Activated T-helper 9 cell treated with anti-CD3 and anti-CD28 coated beads, Interleukin-2, amount 50 U/mL, for 16 hours (primary cell): ENCODE measurements around the gene LRRC3.
A peak's percentile ranks its signal among the peaks of the same experiment; 100 is the strongest.
"Not testable (repeated sequence)": the region's sequence is repeated elsewhere in the genome, so short reads cannot be mapped to it uniquely, and the experiment has no call there.

Source experiments
- DNase-seq: peaks from one replicate; pipeline ENCODE4 v3.0.0-alpha.2; 2020; ENCODE audit warnings: low read depth

The LRRC3 gene, protein sequence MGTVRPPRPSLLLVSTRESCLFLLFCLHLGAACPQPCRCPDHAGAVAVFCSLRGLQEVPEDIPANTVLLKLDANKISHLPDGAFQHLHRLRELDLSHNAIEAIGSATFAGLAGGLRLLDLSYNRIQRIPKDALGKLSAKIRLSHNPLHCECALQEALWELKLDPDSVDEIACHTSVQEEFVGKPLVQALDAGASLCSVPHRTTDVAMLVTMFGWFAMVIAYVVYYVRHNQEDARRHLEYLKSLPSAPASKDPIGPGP

DNA sequence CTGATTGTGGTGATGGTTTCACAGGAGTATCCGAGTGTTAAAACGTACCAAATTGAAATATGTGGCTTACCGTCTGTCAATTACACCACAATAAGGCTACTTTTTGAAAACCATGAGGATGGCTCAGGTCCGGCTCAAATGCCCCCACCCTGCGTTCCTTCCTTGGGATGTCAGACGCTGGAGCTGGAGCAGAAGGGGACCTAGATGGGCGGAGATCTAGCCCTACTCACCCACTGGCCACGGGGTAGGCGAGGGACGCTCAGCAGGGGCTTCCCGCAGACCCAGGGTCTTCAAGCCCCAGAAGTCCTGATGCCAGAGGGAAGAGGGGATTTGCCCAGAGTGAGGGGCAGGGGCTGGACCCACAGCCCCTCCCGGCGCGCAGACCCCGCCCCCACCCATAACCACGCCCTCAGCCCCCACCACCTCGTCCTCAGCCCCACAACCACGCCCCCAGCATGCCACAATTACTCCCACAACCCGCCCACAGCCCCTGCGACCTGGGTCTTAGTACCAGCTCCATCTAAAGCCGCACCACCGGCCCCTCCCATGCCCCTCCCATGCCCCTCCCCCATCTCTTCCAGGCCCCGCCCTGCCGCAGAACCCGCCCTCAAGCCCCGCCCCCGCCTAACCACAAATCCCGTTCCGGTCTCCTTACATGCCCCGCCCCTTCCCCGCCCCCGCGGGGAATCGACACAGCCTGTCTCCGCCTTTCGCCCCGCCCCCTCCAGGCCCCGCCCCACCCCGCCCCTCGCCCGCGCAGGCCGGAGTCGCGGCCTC, at the start of gene LRRC3:
Gene LRRC3 (plus strand): TSS at position 764 of the 777 bp plus-strand sequence. CDS start 1,135 bp downstream, outside the sequence.
- peak; percentile 71 for DNase-seq

DNA sequence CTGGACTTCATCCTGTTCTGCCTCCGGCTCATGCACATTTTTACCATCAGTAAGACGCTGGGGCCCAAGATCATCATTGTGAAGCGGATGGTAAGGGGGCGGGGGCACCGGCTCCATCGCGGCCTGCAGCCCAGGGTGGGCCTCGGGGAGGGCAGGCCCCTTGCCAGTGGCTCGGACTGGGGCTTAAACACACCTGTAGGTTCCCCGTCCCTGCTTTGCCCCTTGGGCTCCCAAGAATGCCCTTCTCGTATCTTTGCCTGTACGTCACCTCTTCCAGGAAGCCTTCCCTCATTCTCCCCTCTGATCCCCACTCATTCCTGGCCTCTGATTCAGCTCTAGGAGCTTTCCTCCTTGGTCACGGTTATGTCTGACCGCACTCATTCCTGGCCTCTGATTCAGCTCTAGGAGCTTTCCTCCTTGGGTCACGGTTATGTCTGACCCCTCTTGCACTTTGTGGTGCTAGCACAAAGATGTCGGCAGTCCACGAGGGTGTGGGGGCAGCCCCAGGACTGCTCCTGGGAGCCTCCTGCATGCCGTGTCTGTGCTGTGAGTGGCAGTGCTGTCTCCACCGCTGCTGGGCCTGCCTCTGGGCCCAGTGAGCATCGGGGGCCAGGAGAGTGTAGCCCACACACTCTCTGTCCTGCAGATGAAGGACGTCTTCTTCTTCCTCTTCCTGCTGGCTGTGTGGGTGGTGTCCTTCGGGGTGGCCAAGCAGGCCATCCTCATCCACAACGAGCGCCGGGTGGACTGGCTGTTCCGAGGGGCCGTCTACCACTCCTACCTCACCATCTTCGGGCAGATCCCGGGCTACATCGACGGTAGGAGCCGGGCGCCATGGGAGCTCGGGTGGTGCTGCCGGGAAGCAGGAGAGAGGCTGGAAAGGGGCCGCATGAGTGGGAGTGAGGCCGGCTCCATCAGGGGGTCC, 49.1 kb upstream of the LRRC3 start:
- no peak for DNase-seq

DNA sequence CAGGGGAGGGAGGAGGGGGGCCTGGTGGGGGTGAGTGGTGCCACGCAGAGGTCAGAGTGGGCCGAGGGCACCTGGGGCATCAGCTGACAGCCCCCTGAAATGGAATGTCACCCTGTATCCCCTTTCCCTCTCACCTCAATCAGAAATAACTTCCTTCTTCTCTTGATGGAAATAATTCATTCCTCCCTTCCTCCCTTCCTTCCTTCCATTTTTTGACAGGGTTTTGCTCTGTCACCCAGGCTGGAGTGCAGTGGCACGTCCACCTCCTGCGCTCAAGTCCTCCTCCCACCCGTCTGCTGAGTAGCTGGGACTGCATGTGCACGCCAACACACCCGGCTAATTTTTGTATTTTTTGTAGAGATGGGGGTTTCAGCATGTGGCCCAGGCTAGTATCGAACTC, 48.4 kb upstream of the LRRC3 start:
- DNase-seq, result no peak

DNA sequence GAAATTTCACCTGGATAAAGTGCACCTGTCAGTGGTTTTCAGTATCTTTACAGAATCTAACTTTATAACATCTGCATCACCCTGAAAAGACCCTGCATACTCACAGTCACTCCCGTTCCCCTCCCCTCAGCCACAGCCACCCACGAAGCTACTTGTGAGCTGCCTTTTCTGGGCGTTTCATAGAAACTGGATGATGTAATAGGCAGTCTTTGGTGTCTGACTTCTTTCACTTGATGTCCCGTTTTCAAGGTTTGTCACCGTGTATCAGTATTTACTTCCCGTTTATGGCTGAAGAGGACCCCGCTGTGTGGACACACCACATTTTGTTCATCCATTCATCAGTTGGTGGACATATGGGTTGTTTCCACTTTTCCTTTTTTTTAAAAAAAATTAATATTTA, 47.8 kb upstream of the LRRC3 start:
- DNase-seq, result peak; percentile 16

DNA sequence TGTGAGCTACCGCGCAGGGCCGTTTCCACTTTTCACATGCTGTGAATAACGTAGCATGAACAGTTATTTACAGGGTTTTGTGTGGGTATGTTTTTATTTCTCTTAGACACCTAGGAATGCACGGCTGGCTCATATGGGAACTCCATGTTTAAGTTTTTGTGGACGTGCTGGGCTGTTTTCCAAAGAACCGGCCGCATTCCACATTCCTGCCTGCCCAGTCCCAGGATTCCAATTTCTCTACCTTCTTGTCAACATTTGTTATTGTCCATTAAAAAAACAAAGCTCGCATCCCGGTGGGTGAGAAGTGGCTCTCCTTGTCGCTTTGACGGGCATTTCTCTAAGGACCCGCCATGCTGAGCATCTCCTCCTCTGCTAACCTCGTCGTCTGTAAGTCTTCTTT, 47.1 kb upstream of the LRRC3 start:
- no peak for DNase-seq

DNA sequence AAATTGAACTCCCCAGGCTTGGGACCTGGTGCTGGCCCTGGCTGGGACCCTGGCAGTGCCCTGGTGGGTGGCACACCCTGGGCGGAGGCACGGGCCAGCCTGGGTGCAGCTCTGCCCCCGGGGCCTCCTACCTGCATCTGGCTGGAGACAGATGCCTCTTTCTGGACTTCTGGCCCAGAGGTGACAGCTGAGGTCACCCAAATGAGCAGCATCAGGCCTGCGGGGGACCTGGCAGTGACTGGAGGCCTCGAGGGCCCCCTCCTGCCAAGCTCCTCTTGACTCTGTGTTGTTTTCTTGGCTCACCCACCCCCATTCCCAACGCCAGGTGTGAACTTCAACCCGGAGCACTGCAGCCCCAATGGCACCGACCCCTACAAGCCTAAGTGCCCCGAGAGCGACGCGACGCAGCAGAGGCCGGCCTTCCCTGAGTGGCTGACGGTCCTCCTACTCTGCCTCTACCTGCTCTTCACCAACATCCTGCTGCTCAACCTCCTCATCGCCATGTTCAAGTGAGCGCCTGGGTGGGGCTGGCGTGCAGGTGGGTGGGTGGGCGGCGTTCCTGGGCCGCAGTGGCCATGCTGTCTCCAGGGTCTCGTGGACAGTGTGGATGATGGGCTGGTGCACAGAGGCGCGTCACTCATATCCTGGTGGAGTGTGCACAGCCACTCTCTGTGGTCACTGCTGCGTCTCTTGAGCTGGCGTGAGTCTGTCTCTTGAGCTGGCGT, 41.6 kb upstream of the LRRC3 start:
- no peak for DNase-seq

DNA sequence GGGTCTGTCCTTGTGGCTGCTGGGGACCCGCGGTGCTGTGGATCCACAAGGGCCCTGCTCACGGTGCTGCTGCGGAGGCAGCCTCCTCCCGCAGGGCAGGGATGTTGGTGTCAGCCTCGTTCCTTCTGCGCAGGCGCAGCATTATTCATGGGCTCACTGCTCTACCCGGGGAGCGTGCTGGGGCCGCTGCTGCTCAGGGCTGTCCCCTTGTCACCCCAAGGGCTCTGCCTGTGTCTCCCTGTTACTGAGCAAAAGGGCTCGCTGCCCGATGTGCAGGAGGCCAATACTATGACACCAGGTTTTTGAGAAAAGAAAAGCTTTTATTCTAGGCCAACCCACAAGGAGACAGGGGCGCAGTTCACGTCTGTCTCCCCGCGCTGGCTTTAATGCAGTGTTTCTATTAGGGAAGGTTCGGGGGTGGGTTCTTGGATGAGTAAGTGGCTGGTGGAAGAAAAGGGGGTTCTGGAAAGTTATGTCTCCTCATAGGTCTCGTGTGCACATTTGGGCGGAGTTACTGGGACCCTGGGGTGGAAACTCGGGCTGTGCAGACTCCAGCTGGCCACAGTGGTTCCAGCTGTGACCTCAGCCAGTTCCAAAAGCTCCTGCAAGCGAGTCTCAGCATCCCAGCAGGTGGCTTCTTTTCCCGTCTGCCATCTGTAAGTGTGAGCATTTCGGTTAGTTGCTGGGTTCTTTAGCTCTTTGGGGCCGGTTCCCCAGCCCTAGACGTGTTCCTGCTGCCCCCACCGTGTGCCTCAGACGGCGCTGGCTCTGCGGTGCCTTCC, 40.8 kb upstream of the LRRC3 start:
- no peak for DNase-seq

DNA sequence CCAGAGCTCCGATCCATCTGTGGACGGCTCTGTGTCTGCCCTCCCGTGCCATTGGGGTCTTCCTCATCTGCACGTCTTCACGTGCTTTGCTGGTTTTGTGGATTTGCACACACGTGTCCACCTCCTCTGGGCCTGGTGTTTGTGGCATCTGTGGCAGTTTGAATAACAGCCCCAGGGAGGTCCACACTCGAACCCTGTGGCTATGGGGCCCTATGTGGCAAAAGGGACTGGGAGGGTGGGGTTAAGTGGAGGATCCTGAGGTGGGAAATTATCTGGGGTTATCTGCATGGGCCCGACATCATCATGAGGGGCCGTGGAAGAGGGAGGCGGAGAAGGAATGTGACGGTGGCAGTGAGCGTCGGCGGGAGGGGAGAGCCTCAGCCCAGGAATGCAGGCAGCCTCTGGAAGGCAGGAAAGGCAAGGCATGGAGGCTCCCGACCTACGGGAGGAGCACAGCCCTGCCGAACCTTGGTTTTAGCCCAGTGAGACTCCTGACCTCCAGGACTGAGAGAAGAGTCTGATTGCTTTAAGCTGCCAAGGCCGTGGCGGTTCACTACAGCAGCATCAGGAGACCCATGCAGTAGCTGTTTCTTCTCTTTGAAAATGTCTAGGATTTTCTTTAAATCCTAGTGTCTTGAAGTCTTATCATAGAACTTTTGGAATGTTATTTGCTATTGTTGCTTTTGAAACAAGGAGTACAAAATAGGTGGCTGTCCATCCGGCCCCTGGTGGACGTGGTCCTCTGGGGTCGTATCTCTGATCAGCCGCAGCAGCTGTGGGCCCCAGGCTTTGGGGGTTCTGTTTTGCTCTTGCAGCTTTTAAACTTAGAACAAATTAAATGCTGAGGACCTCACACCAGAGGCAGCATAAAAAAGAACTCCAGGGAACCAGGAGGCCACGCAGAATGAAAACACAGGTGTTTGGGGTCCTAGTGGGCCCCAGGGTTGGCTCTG, 40.0 kb upstream of the LRRC3 start:
- no peak for DNase-seq

DNA sequence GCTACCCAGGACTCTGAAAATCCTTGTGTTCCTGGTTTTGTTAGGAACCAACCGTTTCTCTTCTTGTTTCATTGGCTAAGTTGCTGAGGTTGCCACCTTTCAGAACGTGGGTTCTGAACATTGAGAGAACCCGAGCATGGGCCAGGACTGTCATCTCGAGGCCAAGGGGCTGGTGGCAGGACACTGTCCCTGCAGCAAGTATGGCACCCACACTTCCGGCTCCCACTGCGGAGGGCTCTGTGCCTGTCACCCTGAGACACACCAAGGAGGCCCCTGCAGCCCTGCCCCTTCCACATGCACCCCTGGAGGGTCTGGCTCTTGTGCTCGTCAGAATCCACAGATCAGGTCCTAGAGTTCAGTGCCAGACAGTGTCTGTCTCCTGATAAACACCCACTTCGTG, 39.1 kb upstream of the LRRC3 start:
- no peak for DNase-seq

DNA sequence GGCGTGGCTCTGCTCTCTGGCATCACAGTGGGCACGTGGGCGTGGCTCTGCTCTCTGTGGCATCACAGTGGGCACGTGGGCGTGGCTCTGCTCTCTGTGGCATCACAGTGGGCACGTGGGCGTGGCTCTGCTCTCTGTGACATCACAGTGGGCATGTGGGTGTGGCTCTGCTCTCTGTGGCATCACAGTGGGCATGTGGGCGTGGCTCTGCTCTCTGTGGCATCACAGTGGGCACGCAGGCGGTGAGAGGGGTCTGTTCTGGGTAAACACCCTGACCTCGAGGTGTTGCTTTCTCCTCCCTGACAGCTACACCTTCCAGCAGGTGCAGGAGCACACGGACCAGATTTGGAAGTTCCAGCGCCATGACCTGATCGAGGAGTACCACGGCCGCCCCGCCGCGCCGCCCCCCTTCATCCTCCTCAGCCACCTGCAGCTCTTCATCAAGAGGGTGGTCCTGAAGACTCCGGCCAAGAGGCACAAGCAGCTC, 37.6 kb upstream of the LRRC3 start:
- not testable (repeated sequence) for DNase-seq

DNA sequence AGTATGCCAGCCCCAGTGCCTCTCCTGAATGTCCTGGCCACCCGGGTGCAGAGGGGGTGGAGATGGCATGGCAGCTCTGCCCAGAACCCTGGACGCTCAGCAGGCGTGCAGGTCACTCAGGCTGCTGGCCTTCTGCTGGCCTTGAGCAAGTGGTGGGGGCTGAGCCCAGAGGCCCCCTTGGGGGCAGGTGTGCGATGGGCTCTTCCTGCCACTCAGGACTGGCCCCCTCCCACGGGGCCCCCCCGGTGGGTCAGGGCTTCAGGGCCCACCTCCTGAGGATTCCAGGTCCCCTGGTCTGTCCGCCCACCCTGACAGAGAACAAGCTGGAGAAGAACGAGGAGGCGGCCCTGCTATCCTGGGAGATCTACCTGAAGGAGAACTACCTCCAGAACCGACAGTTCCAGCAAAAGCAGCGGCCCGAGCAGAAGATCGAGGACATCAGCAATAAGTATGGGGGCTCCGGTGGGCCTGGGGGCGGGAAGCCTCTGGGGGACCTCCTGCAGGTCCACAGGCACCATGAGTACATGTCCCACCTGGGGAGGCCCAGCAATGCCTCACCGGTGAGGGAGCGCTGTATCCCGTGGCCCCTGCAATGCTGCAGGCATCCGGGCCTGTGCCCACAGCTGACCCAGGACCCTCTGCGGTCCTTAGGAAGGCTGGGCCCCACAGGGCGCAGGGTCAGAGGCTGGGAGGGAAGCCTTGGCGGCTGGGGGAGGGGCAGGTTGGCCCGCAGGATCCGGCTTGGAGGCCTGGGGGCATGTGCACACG, 37.0 kb upstream of the LRRC3 start:
- DNase-seq, result no peak

DNA sequence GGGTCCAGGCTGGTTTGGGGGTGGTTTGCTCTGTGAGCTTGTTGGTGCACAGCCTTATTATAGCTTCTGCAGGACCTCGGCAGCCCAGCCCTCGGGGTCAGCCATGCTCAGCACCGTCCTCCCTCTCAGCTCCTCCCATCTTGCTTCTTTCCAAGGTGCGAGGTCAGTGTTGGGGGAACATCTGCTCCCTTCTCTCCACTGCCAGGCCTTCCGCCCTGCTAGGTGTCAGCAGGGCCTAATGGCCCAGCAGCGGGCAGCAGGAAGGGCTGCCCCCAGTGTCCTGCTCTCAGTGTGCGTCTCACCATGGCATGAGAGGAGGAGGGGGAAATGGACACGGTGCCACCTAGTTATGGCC, 36.5 kb upstream of the LRRC3 start:
- no peak for DNase-seq

DNA sequence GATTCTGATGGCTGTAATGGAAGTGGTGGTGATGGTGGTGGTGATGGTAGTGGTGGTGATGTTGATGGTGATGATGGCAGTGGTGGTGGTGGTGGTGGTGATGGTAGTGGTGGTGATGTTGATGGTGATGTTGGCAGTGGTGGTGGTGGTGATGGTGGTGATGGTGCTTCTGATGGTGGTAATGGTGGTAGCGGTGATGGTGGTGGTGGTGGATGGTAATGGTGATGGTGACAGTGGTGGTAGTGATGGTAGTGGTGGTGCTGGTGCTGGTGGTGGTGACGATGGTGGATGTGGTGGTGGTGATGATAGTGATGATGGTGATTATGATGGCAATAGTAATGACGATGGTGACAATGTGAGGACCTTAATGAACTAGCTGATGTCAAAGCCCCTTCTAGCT, 35.6 kb upstream of the LRRC3 start:
- DNase-seq, result no peak

DNA sequence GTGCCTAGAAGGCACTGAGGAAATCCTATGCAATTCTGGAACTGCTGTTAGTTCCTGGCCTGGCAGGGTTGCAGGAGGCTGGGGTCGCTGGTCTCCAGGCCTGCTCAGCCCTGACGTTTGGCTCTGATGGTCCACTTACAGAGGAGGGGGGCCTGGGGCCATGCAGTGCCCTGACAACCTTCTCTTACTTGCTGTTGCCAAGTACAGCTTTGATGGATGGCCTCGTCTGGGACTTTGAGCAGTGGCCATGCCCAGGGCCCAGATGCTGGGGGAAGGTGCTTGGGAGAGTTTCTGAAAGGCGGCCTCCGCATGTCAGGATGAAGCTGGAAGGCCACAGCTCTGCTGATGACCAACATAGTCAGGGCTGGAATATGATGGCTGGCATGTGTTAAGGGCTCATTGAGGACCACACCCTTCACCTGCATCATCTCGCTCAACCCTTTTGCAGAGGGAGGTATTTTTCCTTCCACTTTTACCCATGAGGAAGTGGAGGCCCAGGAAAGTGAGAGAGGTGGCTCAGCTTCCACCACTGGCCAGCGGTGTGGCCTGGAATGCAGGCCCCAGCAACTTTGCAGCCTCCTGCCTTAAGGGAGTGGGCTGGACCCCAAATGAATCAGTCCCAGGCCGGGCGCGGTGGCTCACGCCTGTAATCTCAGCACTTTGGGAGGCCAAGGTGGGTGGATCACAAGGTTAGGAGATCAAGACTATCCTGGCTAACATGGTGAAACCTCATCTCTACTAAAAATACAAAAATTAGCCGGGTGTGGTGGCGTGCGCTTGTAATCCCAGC, 34.7 kb upstream of the LRRC3 start:
- DNase-seq, result no peak

DNA sequence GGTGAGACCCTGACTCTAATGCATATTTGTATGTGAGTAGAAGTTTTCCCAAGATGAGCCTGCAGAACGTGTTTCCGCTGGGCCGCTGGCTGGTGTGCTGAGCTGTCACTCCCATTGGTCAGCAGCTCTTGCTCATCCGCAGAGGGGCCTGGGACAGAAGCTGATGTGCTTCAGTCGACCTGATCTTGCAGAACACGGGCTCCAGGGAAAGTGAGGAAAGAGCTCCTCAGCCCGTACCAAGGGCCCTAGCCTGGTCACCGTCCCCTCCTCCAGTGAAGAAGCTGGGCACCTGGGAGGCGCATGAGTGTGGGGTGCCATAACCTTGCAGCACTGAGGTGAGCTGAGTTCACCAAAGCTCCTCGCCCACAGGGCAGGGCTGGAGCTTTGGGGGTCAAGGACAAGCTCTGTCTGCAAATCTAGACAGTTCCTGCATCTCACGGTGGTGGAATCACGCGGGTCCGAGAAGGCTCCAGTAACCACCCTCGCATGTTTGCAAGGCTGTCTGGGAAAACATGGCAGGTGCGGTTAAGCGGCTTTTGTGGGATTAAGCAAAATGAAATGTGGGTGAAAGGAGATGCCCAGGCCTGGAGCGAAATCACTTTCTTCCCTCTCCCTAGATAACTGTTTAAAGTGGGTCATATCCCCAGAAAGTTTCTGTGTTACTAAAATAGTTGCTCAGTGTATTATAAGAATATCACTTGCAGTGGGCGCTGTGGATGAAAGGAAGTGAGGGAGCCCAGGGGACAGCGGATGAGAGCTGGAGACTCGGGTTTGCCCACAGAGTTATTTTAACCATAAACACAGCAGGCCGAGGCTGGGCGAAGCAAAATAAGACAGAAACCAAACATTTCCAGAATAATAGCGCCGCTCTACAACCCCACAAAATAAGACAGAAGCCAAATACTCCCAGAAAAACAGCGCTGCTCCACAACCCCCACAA, 33.1 kb upstream of the LRRC3 start:
- no peak for DNase-seq

DNA sequence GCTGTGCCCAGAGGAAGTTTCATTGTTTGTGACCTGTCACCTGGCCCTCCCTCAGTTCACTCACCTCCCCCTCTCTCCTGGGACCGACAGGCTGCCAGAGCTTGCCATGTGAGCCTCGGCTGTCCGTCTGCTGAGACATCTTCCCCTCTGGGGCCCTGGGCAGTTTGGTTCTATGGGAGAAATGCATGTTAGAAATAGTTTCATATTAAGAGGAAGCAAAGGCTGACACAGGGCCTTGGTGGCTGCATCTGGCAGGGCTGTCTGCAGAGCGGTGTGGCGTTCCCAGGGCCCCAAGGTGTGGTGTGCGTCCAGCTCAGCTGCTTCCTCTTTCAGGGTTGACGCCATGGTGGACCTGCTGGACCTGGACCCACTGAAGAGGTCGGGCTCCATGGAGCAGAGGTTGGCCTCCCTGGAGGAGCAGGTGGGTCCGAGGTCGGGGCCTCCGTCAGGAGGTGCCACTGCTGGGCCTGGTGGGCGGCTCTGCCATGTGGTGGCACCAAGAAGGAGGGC, 31.9 kb upstream of the LRRC3 start:
- DNase-seq, result no peak
